GM10266 (cell line): ENCODE data around the gene HEATR5B.
A peak's percentile ranks its signal among the peaks of the same experiment; 100 is the strongest.

Experiments used
- DNase-seq: peaks from one replicate; pipeline ENCODE4 v3.0.0; 2012; ENCODE audit errors: extremely low spot score
- CTCF ChIP-seq: IDR thresholded peaks from 2 replicates; pipeline ENCODE4 v1.5.1; 2012; ENCODE audit warnings: mild to moderate bottlenecking, low read depth; ENCODE audit not compliant: control insufficient read depth, insufficient read depth; ENCODE audit errors: missing control alignments

HEATR5B gene

GRCh38 chr2:36966370-36967235, 117.6 kb downstream of the HEATR5B start, which contains the start of gene STRN:
TSS of gene STRN (minus strand) at chr2:36966536. CDS start at chr2:36966463, 73 bp downstream.
- peak; percentile 99 for DNase-seq
- TF ChIP-seq CTCF: no peak

GRCh38 chr2:36965751-36966369, 118.3 kb downstream of the HEATR5B start:
- TF ChIP-seq CTCF: no peak
- peak; percentile 58 for DNase-seq

- no peak for DNase-seq
- TF ChIP-seq CTCF: no peak
Measured at GRCh38 chr2:36965206-36965605, 119.0 kb downstream of the HEATR5B start.

GRCh38 chr2:36964496-36965058, 119.6 kb downstream of the HEATR5B start:
- DNase-seq: no peak
- TF ChIP-seq CTCF: no peak

GRCh38 chr2:36963734-36964133, 120.4 kb downstream of the HEATR5B start:
- no peak for TF ChIP-seq CTCF

GRCh38 chr2:36963106-36963505, 121.1 kb downstream of the HEATR5B start:
- TF ChIP-seq CTCF: no peak
- no peak for DNase-seq

More at GRCh38 chr2:36963734-36964133, 120.4 kb downstream of the HEATR5B start:
- no peak for DNase-seq

GRCh38 chr2:36960773-36961172, 123.4 kb downstream of the HEATR5B start:
- DNase-seq: no peak
- no peak for TF ChIP-seq CTCF
